ENCODE data around the gene LY6G5B.

Gene LY6G5B

DNA sequence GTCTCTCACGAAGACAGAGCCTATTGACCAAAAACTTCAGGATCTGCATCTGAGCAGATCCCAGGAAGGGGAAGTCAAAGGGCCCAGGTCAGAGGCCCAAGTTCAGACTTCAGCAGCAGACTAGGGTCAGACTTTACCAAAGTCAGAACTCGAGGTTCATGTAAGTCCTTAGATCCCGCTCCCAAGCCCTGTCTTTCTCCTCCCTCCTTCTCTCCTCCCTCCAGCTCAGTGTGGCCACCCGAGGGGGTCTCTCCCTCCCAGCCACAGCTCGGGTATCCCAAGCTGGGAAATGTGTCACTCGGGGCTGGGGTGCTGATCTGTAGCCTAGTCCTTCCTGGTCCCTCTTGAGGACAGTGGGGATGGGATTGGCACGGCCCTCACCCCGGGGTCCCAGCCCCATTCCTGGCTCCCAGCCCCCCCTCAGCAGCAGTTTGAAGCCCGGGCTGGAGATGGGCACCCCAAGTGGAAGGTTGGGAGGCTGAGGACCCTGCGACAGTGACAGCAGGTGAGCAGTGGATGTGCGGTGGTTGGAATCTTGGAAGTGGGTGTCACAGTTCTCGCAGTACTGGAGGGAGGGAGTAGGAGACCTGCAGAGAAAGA is 7.6 kb upstream of the LY6G5B start:
- DNase-seq, result no peak

DNA sequence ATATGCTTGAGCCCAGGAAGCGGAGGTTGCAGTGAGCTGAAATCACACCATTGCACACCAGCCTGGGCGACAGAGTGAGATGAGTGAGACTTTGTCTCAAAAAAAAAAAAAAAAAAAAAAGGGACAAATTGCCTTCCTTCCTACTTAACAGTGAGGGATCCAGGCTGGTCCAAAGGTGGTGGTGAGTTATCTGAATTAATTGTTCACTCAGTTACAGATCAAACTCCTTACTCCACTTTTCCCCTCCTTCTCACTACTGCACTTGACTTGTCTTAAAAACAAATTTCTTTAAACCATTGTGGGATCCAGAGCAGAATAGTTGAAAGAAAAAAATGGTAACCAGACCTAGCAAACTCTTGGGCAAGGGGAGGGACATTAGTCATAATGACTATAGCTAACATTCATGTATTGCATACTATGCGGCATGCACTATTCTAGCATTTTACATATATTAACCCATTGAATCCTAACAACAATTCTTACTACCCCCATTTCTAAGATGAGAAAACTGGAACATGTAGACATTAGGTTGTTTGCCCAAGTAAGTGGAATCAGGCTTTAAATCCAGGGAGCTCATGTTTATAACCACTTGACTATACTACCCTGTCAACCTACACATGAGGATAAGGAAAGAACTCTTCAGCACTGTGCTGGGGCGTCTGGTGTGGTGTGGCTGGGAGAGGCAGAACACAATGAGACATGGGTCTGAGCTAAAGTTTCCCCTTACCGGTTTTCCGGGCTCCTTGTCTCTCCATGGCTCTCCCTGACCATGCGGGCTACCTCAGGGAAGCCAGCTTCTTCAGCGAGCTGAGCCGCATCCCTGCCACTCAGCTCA is 6.4 kb upstream of the LY6G5B start:
- DNase-seq, result no peak

- DNase-seq, result peak in 3 of 56 donors; percentile 1 to 10 (median 8)
These were observed 5.6 kb upstream of the LY6G5B start for GRCh38 chr6:31663961-31664789.

GRCh38 chr6:31664790-31665500 is 4.8 kb upstream of the LY6G5B start, which contains the start of gene GPANK1:
Gene GPANK1, minus strand, starts transcription at chr6:31664997. Its CDS starts 519 bp downstream, at chr6:31664478.
- peak; percentile 28 to 96 (median 84) for DNase-seq

GRCh38 chr6:31665501-31666336 is 4.1 kb upstream of the LY6G5B start, which contains the start of gene CSNK2B:
Gene CSNK2B, plus strand, starts transcription at chr6:31666080. Its CDS starts 752 bp downstream, at chr6:31666832.
- peak; percentile 72 to 99 (median 98) for DNase-seq

- no peak for DNase-seq
These were observed 3.3 kb upstream of the LY6G5B start for GRCh38 chr6:31666337-31666965.

- no peak for DNase-seq
These were observed 6.6 kb downstream of the LY6G5B start for GRCh38 chr6:31676322-31676903.

GRCh38 chr6:31676904-31677303 is 7.1 kb downstream of the LY6G5B start:
- no peak for DNase-seq

GRCh38 chr6:31677955-31678354 is 8.2 kb downstream of the LY6G5B start:
- DNase-seq, result no peak

GRCh38 chr6:31680226-31681134 is 10.7 kb downstream of the LY6G5B start, which contains the start of gene LY6G5C:
Gene LY6G5C, minus strand, starts transcription at chr6:31681067. Its CDS starts 694 bp downstream, at chr6:31680373.
- peak in 52 of 56 donors; percentile 16 to 87 (median 60) for DNase-seq

DNA sequence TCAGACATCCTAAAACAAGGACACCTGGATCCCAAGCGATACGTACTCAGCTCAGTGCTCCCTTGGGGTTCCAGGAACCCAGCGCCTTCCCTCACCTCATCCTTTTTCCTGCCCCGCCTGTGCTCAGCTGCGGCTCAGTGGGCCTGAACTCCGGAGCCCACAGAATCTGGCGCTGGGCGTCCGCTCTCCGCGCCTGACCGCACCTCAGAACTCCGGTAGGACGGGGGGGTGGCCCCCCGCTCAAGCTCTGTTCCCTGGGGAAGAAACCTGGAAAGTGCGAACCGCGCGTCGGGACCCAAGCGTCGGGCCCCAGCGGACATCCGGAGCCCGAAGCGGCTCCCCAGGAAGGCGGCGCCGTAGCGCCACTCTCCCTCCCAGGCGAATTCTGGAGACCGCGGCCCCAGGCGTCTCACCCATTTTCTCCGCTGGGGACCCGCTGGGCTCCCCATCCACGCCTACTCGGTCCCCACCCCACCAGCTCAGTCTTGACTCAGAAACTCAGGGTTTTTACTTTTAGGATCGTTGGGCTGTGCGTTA is 11.4 kb downstream of the LY6G5B start:
- peak in 20 of 56 donors; percentile 6 to 46 (median 19) for DNase-seq

DNA sequence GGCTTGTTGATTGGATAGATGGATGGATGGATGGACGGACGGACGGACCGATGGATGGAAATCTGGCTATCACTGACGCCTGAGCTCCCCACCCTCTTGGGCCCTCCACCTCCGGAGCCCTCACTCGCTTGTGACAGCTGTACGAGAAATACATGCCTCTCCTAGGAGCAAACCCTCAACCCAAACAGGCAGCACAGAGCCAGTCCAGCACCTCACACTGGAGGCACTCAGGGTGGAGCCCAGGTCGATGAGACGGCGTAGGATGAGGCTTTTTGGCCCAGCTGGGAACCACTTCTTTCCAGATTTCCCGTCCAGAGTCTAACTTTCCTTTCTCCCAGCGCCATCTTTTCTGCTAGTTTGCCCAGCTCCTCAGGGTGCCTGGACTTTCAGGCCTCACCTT is 13.8 kb downstream of the LY6G5B start:
- DNase-seq, result no peak

DNA sequence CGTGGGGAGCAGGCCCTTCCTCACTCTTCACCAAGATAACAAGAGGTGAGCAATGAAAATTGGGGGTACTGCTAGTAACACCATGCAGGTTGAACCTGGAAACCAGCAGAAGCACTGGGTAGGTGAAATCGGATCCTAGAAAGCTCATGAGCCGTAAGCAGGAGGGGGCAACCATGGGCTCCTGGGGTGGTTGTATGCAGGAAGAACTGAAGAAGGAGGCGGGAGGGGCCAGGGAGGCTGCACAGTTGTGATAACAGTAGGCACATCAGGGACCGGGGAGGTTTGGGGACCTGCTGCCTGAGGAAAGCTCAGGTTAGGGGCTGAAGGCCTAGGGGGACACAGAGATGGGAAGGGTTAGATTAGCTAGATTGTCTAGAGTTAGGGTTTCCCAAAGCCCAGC is 16.7 kb downstream of the LY6G5B start:
- no peak for DNase-seq

GRCh38 chr6:31687321-31687720 is 17.5 kb downstream of the LY6G5B start:
- no peak for DNase-seq

GRCh38 chr6:31687860-31688693 is 18.3 kb downstream of the LY6G5B start:
- no peak for DNase-seq

DNA sequence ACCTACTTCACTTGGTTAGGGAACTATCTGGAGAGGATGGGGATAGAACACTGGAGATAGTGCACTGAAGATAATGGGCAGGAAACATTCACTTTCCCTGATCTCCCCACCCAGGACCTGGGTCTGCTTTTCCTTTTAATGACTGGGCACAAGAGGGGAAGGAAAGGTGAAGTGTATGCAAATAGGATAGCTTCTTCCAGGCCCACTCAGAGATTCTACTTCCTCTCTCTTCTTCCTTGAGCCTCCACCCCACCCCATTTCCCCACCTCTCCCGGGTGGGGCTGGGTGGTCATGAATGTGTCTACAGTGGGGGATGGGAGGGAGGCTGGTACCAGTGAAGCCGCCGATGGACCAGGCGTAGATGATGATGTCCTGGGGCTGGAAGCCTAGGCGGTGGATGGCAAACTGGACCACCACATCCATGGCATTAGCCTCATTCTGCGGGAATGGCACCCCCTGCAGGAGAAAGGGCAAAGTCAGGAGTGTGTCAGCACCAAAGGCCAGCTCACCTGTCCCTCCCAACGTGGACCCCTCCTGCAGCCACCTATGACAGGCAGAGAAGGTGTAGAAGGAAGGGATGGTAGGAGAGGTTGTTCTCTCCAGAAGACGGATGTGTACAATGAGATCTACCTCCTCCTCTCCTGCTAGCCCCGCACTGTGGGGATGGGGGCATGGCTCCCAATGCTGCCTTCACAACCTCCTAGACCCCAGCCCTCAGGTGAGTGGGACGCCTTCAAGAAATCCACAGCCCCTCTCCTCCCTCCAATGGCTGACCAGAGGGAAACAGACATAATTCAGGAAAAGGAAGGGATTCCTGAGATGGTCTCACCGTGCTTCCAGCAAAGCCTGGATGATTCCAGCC is 19.7 kb downstream of the LY6G5B start:
- DNase-seq, result no peak
